ENCODE data around the gene MON2. TPM values are rescaled to one million over a fixed set of nuclear protein-coding genes. Genes with fewer than 3 reads are reported as not detected.
"Not testable (repeated sequence)": the region's sequence is repeated elsewhere in the genome, so short reads cannot be mapped to it uniquely, and the experiment has no call there.

The MON2 gene
- polyA plus RNA-seq, 12 donors: 27.6 to 67.5 (median 45.5) TPM; not detected in 1

GRCh38 chr12:62543741-62544140, 77.1 kb downstream of the MON2 start:
- DNase-seq: no peak

GRCh38 chr12:62552906-62553556, 86.4 kb downstream of the MON2 start:
- DNase-seq: no peak

GRCh38 chr12:62559366-62559765, 92.7 kb downstream of the MON2 start:
- DNase-seq: not testable (repeated sequence)

- no peak for DNase-seq
Measured at GRCh38 chr12:62562846-62563245, 96.2 kb downstream of the MON2 start.

- no peak for DNase-seq
Measured at GRCh38 chr12:62575036-62575435, 108.4 kb downstream of the MON2 start.

GRCh38 chr12:62576503-62576902, 109.9 kb downstream of the MON2 start:
- no peak for DNase-seq

GRCh38 chr12:62578726-62579125, 112.1 kb downstream of the MON2 start:
- no peak for DNase-seq

- DNase-seq: peak; percentile 45
Measured at GRCh38 chr12:62581288-62582064, 114.8 kb downstream of the MON2 start.

- no peak for DNase-seq
Measured at GRCh38 chr12:62582065-62582366, 115.4 kb downstream of the MON2 start.

- DNase-seq: no peak
Measured at GRCh38 chr12:62584619-62585018, 118.0 kb downstream of the MON2 start.

- DNase-seq: no peak
Measured at GRCh38 chr12:62586850-62587249, 120.2 kb downstream of the MON2 start.

- DNase-seq: no peak
Measured at GRCh38 chr12:62588916-62589315, 122.3 kb downstream of the MON2 start.

GRCh38 chr12:62597253-62597652, 130.6 kb downstream of the MON2 start:
- no peak for DNase-seq

GRCh38 chr12:62598846-62599245, 132.2 kb downstream of the MON2 start:
- no peak for DNase-seq

- no peak for DNase-seq
Measured at GRCh38 chr12:62599854-62600437, 133.3 kb downstream of the MON2 start.

- DNase-seq: no peak
Measured at GRCh38 chr12:62601765-62602164, 135.1 kb downstream of the MON2 start.

GRCh38 chr12:62602255-62603060, 135.8 kb downstream of the MON2 start:
- peak; percentile 92 for DNase-seq

- peak; percentile 87 for DNase-seq
Measured at GRCh38 chr12:62603061-62603810, 136.6 kb downstream of the MON2 start.

- DNase-seq: no peak
Measured at GRCh38 chr12:62603811-62604098, 137.1 kb downstream of the MON2 start.

GRCh38 chr12:62604373-62604772, 137.7 kb downstream of the MON2 start:
- no peak for DNase-seq

GRCh38 chr12:62604871-62605270, 138.2 kb downstream of the MON2 start:
- no peak for DNase-seq

GRCh38 chr12:62605981-62606380, 139.4 kb downstream of the MON2 start:
- DNase-seq: no peak

Data from muscle of arm (tissue), 12 donors.